ENCODE data around the gene LCN15. TPM values are rescaled to one million over a fixed set of nuclear protein-coding genes. Genes with fewer than 3 reads are reported as not detected.
A peak's percentile ranks its signal among the peaks of the same experiment; 100 is the strongest.

The LCN15 gene
- total and polyA plus RNA-seq, 2 of the 4 experiments (the other 2 are of a cell fraction) = not detected

- no peak overlapping the region for H4K91ac ChIP-seq (ENCODE audit: insufficient read depth, low read depth, low read length)
- H3K27me3 ChIP-seq (ENCODE audit: control insufficient read depth, insufficient read depth, low read length) = no peaks in the 10 kb centered on the region
- no peak overlapping the region for H4K5ac ChIP-seq (ENCODE audit: low read depth, low read length)
- no peak overlapping the region for H2BK120ac ChIP-seq (ENCODE audit: low read depth, low read length)
- H2BK15ac ChIP-seq (ENCODE audit: low read depth, low read length) = no peak overlapping the region
- H2BK5ac ChIP-seq (ENCODE audit: low read depth, low read length, poor library complexity, severe bottlenecking) = no peak overlapping the region
- H4K8ac ChIP-seq (ENCODE audit: low read depth in 2 of 2, low read length in 2 of 2) = no peak overlapping the region; a peak in 1 of 4 replicates
- H3K23ac ChIP-seq (ENCODE audit: low read depth, low read length) = peak overlapping the region; percentile 70; the same call in 1 of the 2 replicates
- 0 out of 2 replicates have a peak overlapping the region, but pooled peaks have one; percentile 3 for H3K4ac ChIP-seq (ENCODE audit: low read depth, low read length)
- peak overlapping the region; percentile 39; the same call in 1 of the 2 replicates for H3K56ac ChIP-seq (ENCODE audit: extremely low read depth, insufficient read depth, low read length)
- H2AFZ ChIP-seq (replicated peaks; ENCODE audit: low read length, poor library complexity) = peak overlapping the region; percentile 99
- ATAC-seq (ENCODE audit: low read depth) (peak; percentile 5), DNase-seq (peak; percentile 35)
- intact Hi-C loops (cut with micrococcal nuclease) = no loop called here
- dilution Hi-C loops (cut with HindIII; ENCODE audit: low sequenced_read_pairs, unreplicated experiment) = no loop called here
- no peak overlapping the region for H2BK20ac ChIP-seq (ENCODE audit: low read depth, low read length)
- ChIA-PET CTCF (no interaction called here), POLR2A (ENCODE audit: unreplicated experiment) (no interaction called here)
- BruUV-seq (replicated peaks) = no TSS peak
- H3K18ac ChIP-seq (ENCODE audit: low read depth, low read length) = no peak overlapping the region
- peak overlapping the region; percentile 90 for H3K4me2 ChIP-seq (ENCODE audit: low read depth, low read length)
- H3K14ac ChIP-seq (replicated peaks; ENCODE audit: low read depth, low read length) = peak overlapping the region; percentile 48
- H3K36me3 ChIP-seq (ENCODE audit: control insufficient read depth, insufficient read depth, low read length) = peaks cover 7% of the 10 kb centered on the region
- H3K27ac ChIP-seq (ENCODE audit: insufficient read depth, low read length) = peak overlapping the region; percentile 32; the same call in 1 of the 2 replicates
- peaks cover 22% of the 10 kb centered on the region; the same call in 1 of the 2 replicates for H4K20me1 ChIP-seq (ENCODE audit: insufficient read depth, low read length)
- H3K9me1 ChIP-seq (ENCODE audit: insufficient read depth, low read length) = peaks cover 4% of the 10 kb centered on the region
- in situ Hi-C loops (cut with MboI; ENCODE audit: low sequenced_read_pairs) = no loop called here
- H3K79me1 ChIP-seq (ENCODE audit: low read depth in 1 of 2, low read length in 2 of 2) = peaks cover 34 to 54% of the 10 kb centered on the region in 2 experiments
- no peak overlapping the region for H2AK5ac ChIP-seq (ENCODE audit: low read depth, low read length)
- TF ChIP-seq, protein P1, sequence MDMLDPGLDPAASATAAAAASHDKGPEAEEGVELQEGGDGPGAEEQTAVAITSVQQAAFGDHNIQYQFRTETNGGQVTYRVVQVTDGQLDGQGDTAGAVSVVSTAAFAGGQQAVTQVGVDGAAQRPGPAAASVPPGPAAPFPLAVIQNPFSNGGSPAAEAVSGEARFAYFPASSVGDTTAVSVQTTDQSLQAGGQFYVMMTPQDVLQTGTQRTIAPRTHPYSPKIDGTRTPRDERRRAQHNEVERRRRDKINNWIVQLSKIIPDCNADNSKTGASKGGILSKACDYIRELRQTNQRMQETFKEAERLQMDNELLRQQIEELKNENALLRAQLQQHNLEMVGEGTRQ (IDR thresholded peaks at IDR 0.05; ENCODE audit: low read depth, low read length) = no peak
- TF ChIP-seq POLR2A (IDR thresholded peaks at IDR 0.05; ENCODE audit: low read depth, low read length) = no peak
- TF ChIP-seq MAFK (IDR thresholded peaks at IDR 0.05; ENCODE audit: low read depth, low read length) = no peak
- TF ChIP-seq MAZ (IDR thresholded peaks at IDR 0.05; ENCODE audit: borderline replicate concordance, low read depth, low read length) = no peak
- no peak for TF ChIP-seq RFX5 (IDR thresholded peaks at IDR 0.05; ENCODE audit: low read depth, low read length)
- TF ChIP-seq FOS (IDR thresholded peaks at IDR 0.05; ENCODE audit: low read depth, low read length) = no peak
- TF ChIP-seq CHD1 (IDR thresholded peaks at IDR 0.05; ENCODE audit: low read depth, low read length) = no peak
- TF ChIP-seq RCOR1 (IDR thresholded peaks at IDR 0.05; ENCODE audit: insufficient replicate concordance, low read length) = no peak
- TF ChIP-seq, protein P2, sequence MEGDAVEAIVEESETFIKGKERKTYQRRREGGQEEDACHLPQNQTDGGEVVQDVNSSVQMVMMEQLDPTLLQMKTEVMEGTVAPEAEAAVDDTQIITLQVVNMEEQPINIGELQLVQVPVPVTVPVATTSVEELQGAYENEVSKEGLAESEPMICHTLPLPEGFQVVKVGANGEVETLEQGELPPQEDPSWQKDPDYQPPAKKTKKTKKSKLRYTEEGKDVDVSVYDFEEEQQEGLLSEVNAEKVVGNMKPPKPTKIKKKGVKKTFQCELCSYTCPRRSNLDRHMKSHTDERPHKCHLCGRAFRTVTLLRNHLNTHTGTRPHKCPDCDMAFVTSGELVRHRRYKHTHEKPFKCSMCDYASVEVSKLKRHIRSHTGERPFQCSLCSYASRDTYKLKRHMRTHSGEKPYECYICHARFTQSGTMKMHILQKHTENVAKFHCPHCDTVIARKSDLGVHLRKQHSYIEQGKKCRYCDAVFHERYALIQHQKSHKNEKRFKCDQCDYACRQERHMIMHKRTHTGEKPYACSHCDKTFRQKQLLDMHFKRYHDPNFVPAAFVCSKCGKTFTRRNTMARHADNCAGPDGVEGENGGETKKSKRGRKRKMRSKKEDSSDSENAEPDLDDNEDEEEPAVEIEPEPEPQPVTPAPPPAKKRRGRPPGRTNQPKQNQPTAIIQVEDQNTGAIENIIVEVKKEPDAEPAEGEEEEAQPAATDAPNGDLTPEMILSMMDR (conservative IDR thresholded peaks at IDR 0.05; ENCODE audit: low read depth, low read length) = no peak
- no peak for TF ChIP-seq BHLHE40 (IDR thresholded peaks at IDR 0.05; ENCODE audit: low read depth, low read length)
- no peak for TF ChIP-seq SMC3 (IDR thresholded peaks at IDR 0.05; ENCODE audit: low read depth, low read length)
- no peak for TF ChIP-seq RAD21 (IDR thresholded peaks at IDR 0.05; ENCODE audit: low read length)
- no peak for TF ChIP-seq NFE2L2 (IDR thresholded peaks at IDR 0.05; ENCODE audit: low read depth, low read length)
- no peak for TF ChIP-seq ELK1 (IDR thresholded peaks at IDR 0.05; ENCODE audit: borderline replicate concordance, low read depth, low read length)
- no peak for TF ChIP-seq MXI1 (IDR thresholded peaks at IDR 0.05; ENCODE audit: borderline replicate concordance, low read depth, low read length)
- no peak for TF ChIP-seq CEBPB (IDR thresholded peaks at IDR 0.05; ENCODE audit: low read depth, low read length)
- peak overlapping the region; percentile 75 for H3K4me3 ChIP-seq (ENCODE audit: insufficient read depth, low read depth, low read length)
- peaks cover 13% of the 10 kb centered on the region for H3K4me1 ChIP-seq (ENCODE audit: control insufficient read depth, insufficient read depth, low read length)
- WGBS, 2 experiments (ENCODE audit: extremely low coverage in 2 of 2, insufficient read length in 1 of 2) = 19% methylated on average over 4 of the region's 14 CpGs; no CpG with 5 or more reads in 1 of the 2 experiments
- H3K9ac ChIP-seq (ENCODE audit: low read depth, low read length) = peak overlapping the region; percentile 85
- no peaks in the 10 kb centered on the region for H3K9me3 ChIP-seq (ENCODE audit: control insufficient read depth, insufficient read depth, low read length)
- peak overlapping the region; percentile 81 for H2AK9ac ChIP-seq (replicated peaks; ENCODE audit: low read depth, low read length, poor library complexity)
Measured at GRCh38 chr9:136808806-136809158, 44.5 kb upstream of the LCN15 start.

Data from IMR-90 (cell line).